Epithelial cell of esophagus (primary cell): ENCODE data around the gene EIF3A.
"Not testable (repeated sequence)": the region's sequence is repeated elsewhere in the genome, so short reads cannot be mapped to it uniquely, and the experiment has no call there.

Experiments used
- DNase-seq: peaks from one replicate; pipeline ENCODE4 v3.0.0; 2010; ENCODE audit warnings: low read depth
- H3K4me3 ChIP-seq: 2 replicates; pipeline ENCODE4 v1.5.1; 2011; ENCODE audit warnings: mild to moderate bottlenecking, low read length, control low read depth
- CTCF ChIP-seq: IDR thresholded peaks from 2 replicates; pipeline ENCODE4 v1.5.1; 2011; ENCODE audit warnings: low read depth, mild to moderate bottlenecking, low read length, control low read depth, inconsistent platforms; ENCODE audit not compliant: insufficient read depth; ENCODE audit errors: missing control alignments

EIF3A gene

GRCh38 chr10:119104654-119105015, 24.0 kb upstream of the EIF3A start:
- H3K4me3 ChIP-seq = peak overlapping the region; percentile 72
- no peak for DNase-seq
- no peak for TF ChIP-seq CTCF

- DNase-seq = peak; percentile 89
- H3K4me3 ChIP-seq = peak within 1 kb of the TSS; percentile 72
- TF ChIP-seq CTCF = no peak
Measured at GRCh38 chr10:119103903-119104653, 23.5 kb upstream of the EIF3A start, which contains the start of gene DENND10. TSS of gene DENND10 (plus strand) at chr10:119104113. CDS start at chr10:119104143, 30 bp downstream.

- DNase-seq = no peak
- H3K4me3 ChIP-seq = no peak overlapping the region
- TF ChIP-seq CTCF = no peak
Measured at GRCh38 chr10:119103241-119103902, 22.8 kb upstream of the EIF3A start.

GRCh38 chr10:119101366-119102098, 20.9 kb upstream of the EIF3A start:
- DNase-seq = peak; percentile 79
- no peak for TF ChIP-seq CTCF
- H3K4me3 ChIP-seq = no peak overlapping the region

GRCh38 chr10:119100434-119101238, 20.0 kb upstream of the EIF3A start:
- no peak overlapping the region for H3K4me3 ChIP-seq
- peak; percentile 93 for DNase-seq
- TF ChIP-seq CTCF = no peak

GRCh38 chr10:119098576-119098975, 18.0 kb upstream of the EIF3A start:
- TF ChIP-seq CTCF = no peak
- H3K4me3 ChIP-seq = no peak overlapping the region
- no peak for DNase-seq

GRCh38 chr10:119096641-119097415, 16.2 kb upstream of the EIF3A start:
- not testable (repeated sequence) for DNase-seq, H3K4me3 ChIP-seq
